Endothelial cell of umbilical vein (primary cell): Measurements from ENCODE around the gene KRTAP4-6. TPM values are rescaled to one million over a fixed set of nuclear protein-coding genes. Genes with fewer than 3 reads are reported as not detected.
"Not testable (repeated sequence)": the region's sequence is repeated elsewhere in the genome, so short reads cannot be mapped to it uniquely, and the experiment has no call there.

ENCODE experiments used
- BruUV-seq: library from RNA; stranded (reverse); fragments of 400-500 nt; replicated peaks from 2 replicates; lab custom pipeline; 2021; lab: Mats Ljungman, UMichigan
- CTCF ChIA-PET: fragments of 300-600, 350-600 bp; sonication (Branson Sonifier 250); formaldehyde crosslinking; loops from one replicate; lab custom pipeline; 2021; ENCODE audit warnings: antibody characterized with exemption, inconsistent platforms; lab: Charles Lee
- POLR2A ChIA-PET: fragments of 300-600, 350-600 bp; sonication (Branson Sonifier 250); formaldehyde crosslinking; loops from one replicate; lab custom pipeline; 2021; ENCODE audit warnings: antibody characterized with exemption, inconsistent platforms; lab: Charles Lee
- DNase-seq: peaks from one replicate; pipeline ENCODE4 v3.0.0-alpha.2; 2011; ENCODE audit warnings: low read depth, low spot score
- FAIRE-seq: peaks from 2 replicates; lab custom pipeline; 2011; peaks lifted over from hg19 to GRCh38; lab: Jason Lieb, UNC
- H2AFZ ChIP-seq: 2 replicates; pipeline ENCODE4 v1.6.0; 2012; ENCODE audit warnings: low read depth, low read length, control low read depth, inconsistent platforms
- H3K27ac ChIP-seq: 2 replicates; pipeline ENCODE4 v1.5.1; 2011; ENCODE audit warnings: low read depth, mild to moderate bottlenecking, control low read depth, low read length, moderate library complexity; ENCODE audit not compliant: insufficient read depth
- H3K27me3 ChIP-seq, 2 experiments: 2 replicates each; pipeline versions ENCODE4 v1.6.0 to v1.6.1; 2011; ENCODE audit warnings: low read length in 2 of 2, mixed read lengths in 1 of 2; ENCODE audit not compliant: control insufficient read depth in 2 of 2, insufficient read depth in 2 of 2
- H3K36me3 ChIP-seq, 2 experiments: 2 replicates in 1 of 2; 3 replicates in 1 of 2; pipeline ENCODE4 v1.5.1; 2011; ENCODE audit warnings: low read length in 2 of 2, mild to moderate bottlenecking in 1 of 2, moderate library complexity in 1 of 2; ENCODE audit not compliant: control insufficient read depth in 2 of 2, insufficient read depth in 2 of 2; ENCODE audit errors: extremely low read depth in 1 of 2
- H3K4me1 ChIP-seq: 3 replicates; pipeline ENCODE4 v1.5.1; 2011; ENCODE audit warnings: mild to moderate bottlenecking, low read length; ENCODE audit not compliant: control insufficient read depth, insufficient read depth; ENCODE audit errors: extremely low read depth
- H3K4me2 ChIP-seq: 2 replicates; pipeline ENCODE4 v1.6.1; 2011; ENCODE audit warnings: low read length, control low read depth, mixed read lengths; ENCODE audit not compliant: insufficient read depth
- H3K4me3 ChIP-seq, 3 experiments: fragments of 200-600 bp in 1 of 3; sonication (generic), shearing (Covaris generic) in 1 of 3; replicated peaks in 1 of 3; 2 replicates each; pipeline ENCODE4 v1.5.1; 2011 to 2016; ENCODE audit warnings: control low read depth in 3 of 3, low read length in 3 of 3, mild to moderate bottlenecking in 2 of 3, inconsistent platforms in 1 of 3, low read depth in 1 of 3, moderate library complexity in 1 of 3; ENCODE audit not compliant: insufficient read depth in 1 of 3
- H3K79me2 ChIP-seq: 2 replicates; pipeline ENCODE4 v1.6.0; 2012; ENCODE audit warnings: low read length, inconsistent platforms; ENCODE audit not compliant: control insufficient read depth, insufficient read depth
- H3K9ac ChIP-seq: replicated peaks from 2 replicates; pipeline ENCODE3; 2011; ENCODE audit warnings: low read length, control low read depth; ENCODE audit not compliant: insufficient read depth; ENCODE audit errors: extremely low read depth
- H3K9me1 ChIP-seq: replicated peaks from 3 replicates; pipeline ENCODE4 v1.6.0; 2011; ENCODE audit warnings: mild to moderate bottlenecking, low read length; ENCODE audit not compliant: control insufficient read depth, insufficient read depth; ENCODE audit errors: extremely low read depth
- H3K9me3 ChIP-seq: replicated peaks from 2 replicates; pipeline ENCODE4 v1.5.1; 2012; ENCODE audit warnings: low read length, inconsistent platforms; ENCODE audit not compliant: control insufficient read depth, insufficient read depth
- H4K20me1 ChIP-seq: replicated peaks from 2 replicates; pipeline ENCODE3; 2011; ENCODE audit warnings: mild to moderate bottlenecking, low read length; ENCODE audit not compliant: control insufficient read depth, insufficient read depth; ENCODE audit errors: extremely low read depth
- EZH2 ChIP-seq: IDR thresholded peaks from 2 replicates; pipeline ENCODE4 v1.6.1; 2012; ENCODE audit warnings: borderline replicate concordance, low read depth, mild to moderate bottlenecking, moderate library complexity, low read length, inconsistent platforms; ENCODE audit not compliant: severe bottlenecking
- FOS ChIP-seq: IDR thresholded peaks from 2 replicates; pipeline ENCODE4 v1.6.1; 2011; ENCODE audit warnings: mild to moderate bottlenecking, low read length, moderate library complexity, borderline replicate concordance; ENCODE audit not compliant: insufficient read depth
- GATA2 ChIP-seq: IDR thresholded peaks from 2 replicates; pipeline ENCODE4 v1.7.0; 2011; ENCODE audit warnings: low read depth, mild to moderate bottlenecking, moderate library complexity, mixed read lengths, low read length; ENCODE audit not compliant: insufficient read length, insufficient read depth
- JUN ChIP-seq: IDR thresholded peaks from 2 replicates; pipeline ENCODE4 v1.6.1; 2011; ENCODE audit warnings: borderline replicate concordance, low read depth; ENCODE audit not compliant: insufficient read length, insufficient read depth
- MYC ChIP-seq: IDR thresholded peaks from one replicate; pipeline ENCODE4 v1.6.1; 2011; ENCODE audit warnings: mild to moderate bottlenecking, low read depth, low read length
- POLR2A ChIP-seq: IDR thresholded peaks from 2 replicates; pipeline ENCODE4 v1.6.1; 2012; ENCODE audit warnings: low read depth, mild to moderate bottlenecking, control low read depth, low read length
- POLR2AphosphoS5 ChIP-seq: IDR thresholded peaks from 2 replicates; pipeline ENCODE4 v1.6.1; 2012; ENCODE audit warnings: low read depth, mild to moderate bottlenecking, control low read depth, low read length, moderate library complexity; ENCODE audit not compliant: insufficient read depth
- dilution Hi-C: fragments of 300-500 bp; cut with MboI; formaldehyde crosslinking; loops from one replicate; pipeline ENCODE4 v1.15.0; 2019; ENCODE audit warnings: low sequenced_read_pairs; ENCODE audit not compliant: extremely low pct_ligation_motif_present
- intact Hi-C: fragments of 100-400 bp; cut with micrococcal nuclease; formaldehyde crosslinking; loops from one replicate; pipeline ENCODE4 v1.10.0; 2022
- polyA plus RNA-seq, 4 experiments: library from polyadenylated mRNA; depleted of rRNA in 3 of 4; stranded (reverse) in 3 of 4; unstranded in 1 of 4; fragments of >200 nt; gene quantifications; 2 replicates each; pipeline versions ENCODE4 v1.2.1 to v1.2.3, GENCODE V29; 2011 to 2012; ENCODE audit warnings: missing spikeins in 1 of 4
- total RNA-seq: library from RNA; stranded (reverse); gene quantifications from 2 replicates; pipeline ENCODE4 v1.2.3, GENCODE V29; 2021
- TF ChIP-seq, protein P1 (sequence below), 2 donors: IDR thresholded peaks; 1 replicate in 1 of 2; 2 replicates in 1 of 2; pipeline ENCODE4 v1.5.1; 2011; ENCODE audit warnings: low read length in 2 of 2, mild to moderate bottlenecking in 2 of 2, moderate library complexity in 2 of 2, control low read depth in 1 of 2, inconsistent platforms in 1 of 2, low read depth in 1 of 2; ENCODE audit not compliant: insufficient read depth in 1 of 2; ENCODE audit errors: extremely low read depth in 1 of 2
- TF ChIP-seq, protein P2 (sequence below): IDR thresholded peaks from 2 replicates; pipeline ENCODE4 v1.6.1; 2011; ENCODE audit not compliant: insufficient read depth, insufficient read length

KRTAP4-6 gene
- total and polyA plus RNA-seq, 2 donors (not counting 3 experiments of a cell fraction or from before 2014, with no cell fraction given): not detected

GRCh38 chr17:41107941-41108450 lies 32.3 kb downstream of the KRTAP4-6 start:
- Histone ChIP-seq H3K4me2 (no peak overlapping the region), H3K9me3 (no peaks in the 10 kb centered on the region), H2AFZ (no peak overlapping the region), H3K9ac (no peak overlapping the region), H3K27ac (no peak overlapping the region), H3K4me1 (no peaks in the 10 kb centered on the region), H3K27me3 (peaks cover 0 to 2% of the 10 kb centered on the region in 2 experiments), H3K4me3 (no peak overlapping the region), H3K36me3 (no peaks in the 10 kb centered on the region), H3K9me1 (no peaks in the 10 kb centered on the region), H3K79me2 (no peaks in the 10 kb centered on the region), H4K20me1 (no peaks in the 10 kb centered on the region)
- ChIA-PET CTCF (interaction anchor here (1.6 kb wide), 1 partner anchor 49 kb away, joined by 3 read pairs; the partner anchor contains the start of gene KRTAP2-3), POLR2A (no interaction called here)
- dilution Hi-C loops: no loop called here
- FAIRE-seq: no peak
- intact Hi-C loops: no loop called here
- DNase-seq: no peak
- TF ChIP-seq MYC (no peak), POLR2A (no peak), POLR2AphosphoS5 (no peak), EZH2 (no peak), FOS (no peak), GATA2 (no peak), JUN (no peak)
- TF ChIP-seq, protein P1, sequence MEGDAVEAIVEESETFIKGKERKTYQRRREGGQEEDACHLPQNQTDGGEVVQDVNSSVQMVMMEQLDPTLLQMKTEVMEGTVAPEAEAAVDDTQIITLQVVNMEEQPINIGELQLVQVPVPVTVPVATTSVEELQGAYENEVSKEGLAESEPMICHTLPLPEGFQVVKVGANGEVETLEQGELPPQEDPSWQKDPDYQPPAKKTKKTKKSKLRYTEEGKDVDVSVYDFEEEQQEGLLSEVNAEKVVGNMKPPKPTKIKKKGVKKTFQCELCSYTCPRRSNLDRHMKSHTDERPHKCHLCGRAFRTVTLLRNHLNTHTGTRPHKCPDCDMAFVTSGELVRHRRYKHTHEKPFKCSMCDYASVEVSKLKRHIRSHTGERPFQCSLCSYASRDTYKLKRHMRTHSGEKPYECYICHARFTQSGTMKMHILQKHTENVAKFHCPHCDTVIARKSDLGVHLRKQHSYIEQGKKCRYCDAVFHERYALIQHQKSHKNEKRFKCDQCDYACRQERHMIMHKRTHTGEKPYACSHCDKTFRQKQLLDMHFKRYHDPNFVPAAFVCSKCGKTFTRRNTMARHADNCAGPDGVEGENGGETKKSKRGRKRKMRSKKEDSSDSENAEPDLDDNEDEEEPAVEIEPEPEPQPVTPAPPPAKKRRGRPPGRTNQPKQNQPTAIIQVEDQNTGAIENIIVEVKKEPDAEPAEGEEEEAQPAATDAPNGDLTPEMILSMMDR (IDR thresholded peaks at IDR 0.05; ENCODE audit: extremely low read depth in 1 of 2, insufficient read depth in 1 of 2, low read depth in 1 of 2, low read length in 2 of 2): no peak
- TF ChIP-seq, protein P2, sequence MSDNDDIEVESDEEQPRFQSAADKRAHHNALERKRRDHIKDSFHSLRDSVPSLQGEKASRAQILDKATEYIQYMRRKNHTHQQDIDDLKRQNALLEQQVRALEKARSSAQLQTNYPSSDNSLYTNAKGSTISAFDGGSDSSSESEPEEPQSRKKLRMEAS: no peak
- no TSS peak for BruUV-seq

DNA sequence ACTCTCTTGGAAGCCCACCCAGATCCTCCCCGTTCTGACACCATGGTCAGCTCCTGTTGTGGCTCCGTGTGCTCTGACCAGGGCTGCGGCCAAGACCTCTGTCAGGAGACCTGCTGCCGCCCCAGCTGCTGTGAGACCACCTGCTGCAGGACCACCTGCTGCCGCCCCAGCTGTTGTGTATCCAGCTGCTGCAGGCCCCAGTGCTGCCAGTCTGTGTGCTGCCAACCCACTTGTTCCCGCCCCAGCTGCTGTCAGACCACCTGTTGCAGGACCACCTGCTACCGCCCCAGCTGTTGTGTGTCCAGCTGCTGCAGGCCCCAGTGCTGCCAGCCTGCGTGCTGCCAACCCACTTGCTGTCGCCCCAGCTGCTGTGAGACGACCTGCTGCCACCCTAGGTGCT lies 35.0 kb downstream of the KRTAP4-6 start, which contains the start of gene KRTAP4-9:
Gene KRTAP4-9 (plus strand): TSS at position 43 of the 400 bp plus-strand sequence. CDS start 0 bp downstream, at position 43.
- dilution Hi-C loops, H3K79me2 ChIP-seq, H3K4me1 ChIP-seq, H3K4me2 ChIP-seq, H3K4me3 ChIP-seq, CTCF ChIA-PET, H3K9me1 ChIP-seq, H3K9me3 ChIP-seq, H3K27me3 ChIP-seq, BruUV-seq, intact Hi-C loops, H3K27ac ChIP-seq, FAIRE-seq, DNase-seq, H2AFZ ChIP-seq, H3K9ac ChIP-seq, POLR2A ChIA-PET, H4K20me1 ChIP-seq, H3K36me3 ChIP-seq: not testable (repeated sequence)
